Mesenteric fat pad (tissue), 1 donor: Measurements from ENCODE around the gene ATF7IP2. TPM values are rescaled to one million over a fixed set of nuclear protein-coding genes. Genes with fewer than 3 reads are reported as not detected.

ENCODE experiments used
- total RNA-seq: library from RNA; stranded (reverse); fragmentation: NEBNext Ultra II Directional; extraction: Animal tissue kit (Norgen Biotek cat#: 25700); gene quantifications from one replicate; pipeline ENCODE4 v1.2.1, GENCODE V29; 2021
- donor health status: DM: yes; HTN: yes; CAD: no.

The ATF7IP2 gene
- total RNA-seq, 1 donor from 2014 or later, result 7.4 TPM

Other genes with a start within 250 kb of the ATF7IP2 start
- 0.74 TPM for gene GRIN2A, start 203.6 kb upstream of the ATF7IP2 start, total RNA-seq
- gene EMP2, start 194.5 kb downstream of the ATF7IP2 start, total RNA-seq, result 68.1 TPM